Immature natural killer cell (primary cell): Measurements from ENCODE around the gene GTF2I. TPM values are rescaled to one million over a fixed set of nuclear protein-coding genes. Genes with fewer than 3 reads are reported as not detected.
A peak's percentile ranks its signal among the peaks of the same experiment; 100 is the strongest.
"Not testable (repeated sequence)": the region's sequence is repeated elsewhere in the genome, so short reads cannot be mapped to it uniquely, and the experiment has no call there.

ENCODE experiments used
- DNase-seq, 3 donors: peaks; one replicate each; pipeline ENCODE4 v3.0.0; 2022; ENCODE audit warnings: mixed read lengths in 1 of 3
- H3K27ac Mint-ChIP-seq, 6 donors: one replicate each; pipeline ENCODE4 v1.8.0; 2020; ENCODE audit warnings: mixed read lengths in 6 of 6, mild to moderate bottlenecking in 5 of 6, inconsistent platforms in 4 of 6, moderate library complexity in 3 of 6
- H3K27me3 Mint-ChIP-seq, 3 donors: one replicate each; pipeline ENCODE4 v1.8.0; 2020 to 2021; ENCODE audit warnings: low read depth in 3 of 3, mild to moderate bottlenecking in 3 of 3, mixed read lengths in 3 of 3, moderate library complexity in 3 of 3, inconsistent platforms in 1 of 3
- H3K36me3 Mint-ChIP-seq, 3 donors: one replicate each; pipeline ENCODE4 v1.8.0; 2020; ENCODE audit warnings: mixed read lengths in 3 of 3, inconsistent platforms in 2 of 3, mild to moderate bottlenecking in 2 of 3
- H3K4me1 Mint-ChIP-seq, 2 donors: one replicate each; pipeline ENCODE4 v1.8.0; 2020; ENCODE audit warnings: inconsistent platforms in 2 of 2, mild to moderate bottlenecking in 2 of 2, mixed read lengths in 2 of 2, moderate library complexity in 1 of 2
- H3K4me3 Mint-ChIP-seq, 5 donors: one replicate each; pipeline ENCODE4 v1.8.0; 2020; ENCODE audit warnings: mild to moderate bottlenecking in 5 of 5, mixed read lengths in 5 of 5, inconsistent platforms in 3 of 5, moderate library complexity in 3 of 5
- H3K9me3 Mint-ChIP-seq, 6 donors: one replicate each; pipeline ENCODE4 v1.8.0; 2020; ENCODE audit warnings: mild to moderate bottlenecking in 6 of 6, mixed read lengths in 6 of 6, inconsistent platforms in 4 of 6, moderate library complexity in 3 of 6
- polyA plus RNA-seq, 3 donors: library from polyadenylated mRNA; unstranded; fragments of 300-500 nt; fragmentation: Illumina TruSeq; gene quantifications; one replicate each; pipeline ENCODE4 v1.2.3, GENCODE V29; 2021

Gene GTF2I
- polyA plus RNA-seq, 3 donors from 2014 or later, result 37.2 to 82.0 (median 45.6) TPM

DNA sequence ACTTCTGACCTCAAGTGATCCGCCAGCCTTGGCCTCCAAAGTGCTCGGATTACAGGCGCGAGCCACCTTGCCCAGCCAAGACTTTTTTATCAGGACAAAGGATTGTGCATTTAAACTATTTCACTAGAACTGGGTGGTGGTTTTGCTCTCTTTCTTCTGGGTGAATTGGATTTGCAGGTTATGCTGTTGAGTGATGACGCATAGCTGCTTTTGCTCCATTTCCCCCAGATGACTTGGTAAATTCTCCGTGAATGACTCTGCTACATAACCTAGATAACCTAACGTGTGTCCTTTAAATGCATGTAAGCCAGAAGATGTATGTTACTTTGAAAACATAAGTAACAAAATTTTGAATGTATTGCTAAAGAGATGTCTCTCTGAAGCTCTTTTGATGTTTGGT is 100.8 kb downstream of the GTF2I start:
- not testable (repeated sequence) for H3K4me3 Mint-ChIP-seq, DNase-seq, H3K4me1 Mint-ChIP-seq, H3K9me3 Mint-ChIP-seq, H3K27ac Mint-ChIP-seq, H3K27me3 Mint-ChIP-seq, H3K36me3 Mint-ChIP-seq

DNA sequence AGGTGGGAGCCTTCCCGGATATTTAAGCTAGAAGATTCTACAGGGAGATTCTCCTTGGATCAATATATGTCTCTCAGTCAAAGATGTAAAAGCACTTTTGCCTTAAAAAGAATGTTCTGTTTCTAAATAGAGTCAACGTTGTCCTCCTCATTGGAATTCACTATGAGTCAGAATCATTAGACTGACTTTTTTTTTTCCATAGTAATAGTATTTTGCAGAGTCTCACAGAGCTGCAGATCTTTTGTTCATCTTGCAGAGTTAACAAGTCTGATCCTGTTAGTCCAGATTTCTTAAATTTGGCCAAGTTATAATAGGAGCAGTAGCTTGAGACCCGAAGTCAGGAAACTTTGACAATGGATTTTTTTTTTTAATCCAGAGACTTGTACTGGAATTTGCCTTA is 101.5 kb downstream of the GTF2I start:
- H3K27me3 Mint-ChIP-seq, H3K4me1 Mint-ChIP-seq, DNase-seq, H3K36me3 Mint-ChIP-seq, H3K27ac Mint-ChIP-seq, H3K4me3 Mint-ChIP-seq, H3K9me3 Mint-ChIP-seq: not testable (repeated sequence)

DNA sequence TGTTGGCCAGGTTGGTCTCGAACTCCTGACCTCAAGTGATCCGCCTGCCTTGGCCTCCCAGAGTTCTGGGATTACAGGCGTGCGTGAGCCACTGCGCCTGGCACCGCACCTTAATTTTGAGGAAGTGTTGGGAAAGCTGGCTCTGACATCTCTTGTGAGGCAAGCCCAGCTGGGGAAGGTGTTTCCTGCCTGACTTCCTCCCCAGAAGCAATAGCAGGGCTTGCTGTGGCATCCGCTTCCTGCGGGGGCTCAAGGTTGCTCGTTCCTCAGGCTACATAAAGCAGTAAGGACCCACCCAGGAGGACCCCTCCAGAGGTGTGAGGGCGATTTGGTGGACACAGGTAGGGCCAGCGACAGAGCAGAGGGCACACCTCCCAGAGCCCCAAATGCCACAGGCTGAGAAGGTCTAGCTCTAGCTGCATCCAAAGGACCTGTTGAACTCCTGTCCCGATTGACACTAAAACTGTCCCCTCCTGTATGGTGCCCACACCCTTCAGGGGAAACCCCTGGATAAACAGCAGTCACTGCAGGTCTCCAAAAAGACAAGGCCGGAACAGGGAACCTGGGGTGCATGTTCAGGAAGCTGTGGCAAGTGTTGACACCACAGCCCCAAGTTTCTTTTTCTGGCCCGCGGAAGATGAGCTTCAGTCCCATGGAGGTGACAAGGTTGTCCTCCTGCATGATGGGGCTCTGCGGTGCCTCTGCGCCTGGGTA is 107.8 kb downstream of the GTF2I start:
- H3K27ac Mint-ChIP-seq, H3K4me3 Mint-ChIP-seq, H3K4me1 Mint-ChIP-seq, H3K36me3 Mint-ChIP-seq, DNase-seq, H3K27me3 Mint-ChIP-seq, H3K9me3 Mint-ChIP-seq: not testable (repeated sequence)

DNA sequence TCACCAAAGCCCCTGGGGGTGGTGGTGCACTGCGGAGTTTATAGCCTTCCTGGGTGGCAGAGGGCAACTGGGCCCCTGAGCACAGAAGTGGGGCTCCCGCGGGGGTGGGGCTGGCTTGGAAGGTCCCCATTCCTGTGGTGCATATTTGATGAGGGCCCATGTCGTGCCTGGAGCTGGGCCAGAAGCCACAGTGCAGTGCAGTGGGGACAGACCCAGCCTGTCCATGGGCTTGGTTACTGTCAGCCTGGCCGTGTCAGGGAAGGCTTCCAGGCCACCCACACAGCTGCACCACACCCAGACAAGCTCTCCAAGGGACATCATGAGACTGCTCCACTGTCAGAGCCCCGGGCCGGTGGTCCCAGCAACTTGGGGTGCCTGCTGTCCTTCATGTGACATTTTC is 109.0 kb downstream of the GTF2I start:
- not testable (repeated sequence) for H3K36me3 Mint-ChIP-seq, H3K4me1 Mint-ChIP-seq, H3K4me3 Mint-ChIP-seq, DNase-seq, H3K27ac Mint-ChIP-seq, H3K27me3 Mint-ChIP-seq, H3K9me3 Mint-ChIP-seq

DNA sequence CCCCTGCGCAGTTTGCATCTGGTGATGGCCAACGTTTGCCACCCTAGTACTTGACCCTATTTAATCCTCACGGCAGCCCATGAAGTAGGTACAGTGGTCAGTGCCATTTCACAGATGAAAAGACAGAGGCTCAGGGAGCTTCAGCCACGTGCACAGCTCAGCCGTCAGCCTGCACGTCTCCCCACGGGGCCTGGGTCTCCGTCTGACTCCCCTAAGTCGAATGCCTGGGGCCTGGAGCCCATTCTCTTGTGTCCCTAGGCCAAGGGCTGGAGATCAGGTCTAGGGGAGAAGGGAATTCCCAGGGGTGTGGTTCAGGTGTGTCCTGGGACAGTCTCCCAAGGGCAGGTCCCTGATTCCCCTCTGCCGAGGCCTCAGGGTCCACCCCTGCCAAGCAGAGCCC is 109.5 kb downstream of the GTF2I start:
- H3K9me3 Mint-ChIP-seq, H3K27me3 Mint-ChIP-seq, H3K27ac Mint-ChIP-seq, H3K4me3 Mint-ChIP-seq, DNase-seq, H3K36me3 Mint-ChIP-seq, H3K4me1 Mint-ChIP-seq: not testable (repeated sequence)

DNA sequence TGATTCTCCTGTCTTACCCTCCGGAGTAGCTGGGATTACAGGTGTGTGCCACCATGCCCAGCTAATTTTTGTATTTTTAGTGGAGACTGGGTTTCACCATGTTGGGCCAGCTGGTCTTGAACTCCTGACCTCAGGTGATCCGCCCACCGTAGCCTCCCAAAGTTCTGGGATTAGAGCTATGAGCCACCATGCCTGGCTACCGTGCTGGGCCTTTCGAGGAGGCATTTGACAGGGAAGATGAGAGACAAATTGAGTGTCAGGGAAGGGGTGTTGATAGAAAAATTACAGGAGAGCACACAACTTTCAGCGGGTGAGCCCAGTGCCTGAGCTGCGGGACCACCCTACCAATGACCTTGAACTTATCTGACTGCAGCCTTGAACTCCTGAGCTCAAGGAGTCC is 112.5 kb downstream of the GTF2I start:
- H3K27me3 Mint-ChIP-seq, H3K36me3 Mint-ChIP-seq, H3K4me3 Mint-ChIP-seq, H3K27ac Mint-ChIP-seq, H3K4me1 Mint-ChIP-seq, H3K9me3 Mint-ChIP-seq, DNase-seq: not testable (repeated sequence)

DNA sequence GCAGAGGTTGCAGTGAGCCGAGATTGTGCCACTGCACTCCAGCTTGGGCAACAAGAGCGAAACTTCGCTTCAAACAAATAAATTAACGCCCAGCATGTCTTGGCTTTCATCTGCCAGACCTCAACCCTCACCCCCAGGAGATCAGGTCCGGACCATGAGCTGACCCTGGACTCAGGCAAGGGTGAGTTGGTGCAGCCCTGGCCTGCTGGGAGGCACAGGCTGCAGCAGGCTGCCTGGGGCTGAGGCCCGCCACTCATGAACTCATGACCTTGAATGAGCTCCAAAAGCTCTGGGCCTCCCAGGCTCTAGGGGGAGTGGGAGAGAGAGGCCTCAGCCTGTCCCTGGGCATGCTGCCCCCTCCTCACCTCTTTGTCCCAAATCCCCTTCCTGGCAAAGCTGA is 114.6 kb downstream of the GTF2I start:
- not testable (repeated sequence) for H3K36me3 Mint-ChIP-seq, H3K4me1 Mint-ChIP-seq, H3K4me3 Mint-ChIP-seq

DNA sequence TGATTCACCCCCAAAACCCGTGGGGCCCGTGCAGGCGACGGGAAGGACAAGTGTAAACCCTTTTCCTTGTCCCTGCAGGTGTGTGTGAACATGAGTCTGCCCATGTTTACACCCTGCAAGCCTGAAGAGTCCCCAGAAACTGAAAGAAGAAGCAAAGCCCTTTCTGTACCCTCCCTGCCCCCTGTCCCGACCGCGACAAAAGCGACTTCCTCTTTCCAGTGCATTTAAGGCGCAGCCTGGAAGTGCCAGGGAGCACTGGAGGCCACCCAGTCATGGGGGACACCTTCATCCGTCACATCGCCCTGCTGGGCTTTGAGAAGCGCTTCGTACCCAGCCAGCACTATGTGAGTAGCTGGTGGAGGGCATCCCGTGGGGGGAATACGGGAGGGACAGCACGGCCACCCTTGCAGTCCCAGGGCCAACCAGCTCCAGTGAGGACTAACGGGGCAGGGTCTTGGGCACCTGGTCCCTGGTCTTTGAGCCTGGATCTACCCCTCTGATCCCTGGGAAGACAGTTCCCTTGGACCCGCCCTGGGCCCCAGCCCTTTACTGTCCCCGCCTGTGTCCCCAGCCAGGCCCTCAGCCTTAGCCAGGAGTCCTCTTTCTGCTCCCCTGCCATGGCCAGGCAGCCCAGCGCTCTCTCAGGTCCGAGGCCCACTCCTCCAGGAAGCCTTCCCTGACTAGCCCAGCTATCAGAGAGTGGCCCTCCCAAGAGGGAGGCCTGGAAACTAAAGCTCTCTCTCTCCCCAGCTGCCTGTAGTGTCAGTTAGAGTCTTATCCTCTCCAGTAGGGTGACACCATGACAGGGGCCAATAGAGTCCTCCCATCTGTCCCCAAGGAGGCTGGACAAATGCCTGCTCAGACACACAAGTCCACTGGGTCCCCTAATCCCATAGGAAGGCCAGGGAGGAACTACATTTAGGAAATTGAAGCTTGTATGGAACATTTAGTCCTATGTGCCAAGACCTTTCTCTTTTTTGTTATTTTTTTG is 116.5 kb downstream of the GTF2I start, which contains the start of gene NCF1:
Gene NCF1, plus strand, starts transcription at position 252 of the 991 bp plus-strand sequence. Its CDS starts 21 bp downstream, at position 273.
- not testable (repeated sequence) for DNase-seq, H3K36me3 Mint-ChIP-seq, H3K9me3 Mint-ChIP-seq, H3K27ac Mint-ChIP-seq, H3K4me1 Mint-ChIP-seq, H3K27me3 Mint-ChIP-seq, H3K4me3 Mint-ChIP-seq

More for the DNA sequence above, 114.6 kb downstream of the GTF2I start:
- H3K27me3 Mint-ChIP-seq, H3K9me3 Mint-ChIP-seq, DNase-seq, H3K27ac Mint-ChIP-seq: not testable (repeated sequence)

DNA sequence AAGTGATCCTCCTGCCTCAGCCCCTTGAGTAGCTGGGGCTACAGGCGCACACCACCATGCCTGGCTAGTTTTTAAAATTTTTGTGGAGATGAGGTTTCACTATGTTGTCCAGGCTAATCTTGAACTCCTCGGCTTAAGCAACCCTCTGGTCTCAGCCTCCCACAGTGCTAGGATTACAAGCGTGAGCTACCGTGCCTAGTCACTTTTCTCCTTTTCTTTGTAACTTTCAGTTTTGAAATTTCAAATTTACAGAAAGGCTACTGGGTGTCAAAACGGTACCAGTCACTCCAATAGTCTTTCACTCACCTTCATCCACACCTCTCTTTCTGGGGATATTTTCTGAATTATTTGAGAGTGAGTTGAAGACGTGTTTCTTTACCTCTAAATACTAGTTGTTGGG is 117.6 kb downstream of the GTF2I start:
- not testable (repeated sequence) for H3K27me3 Mint-ChIP-seq, H3K27ac Mint-ChIP-seq, H3K4me3 Mint-ChIP-seq, H3K9me3 Mint-ChIP-seq, DNase-seq, H3K4me1 Mint-ChIP-seq, H3K36me3 Mint-ChIP-seq

DNA sequence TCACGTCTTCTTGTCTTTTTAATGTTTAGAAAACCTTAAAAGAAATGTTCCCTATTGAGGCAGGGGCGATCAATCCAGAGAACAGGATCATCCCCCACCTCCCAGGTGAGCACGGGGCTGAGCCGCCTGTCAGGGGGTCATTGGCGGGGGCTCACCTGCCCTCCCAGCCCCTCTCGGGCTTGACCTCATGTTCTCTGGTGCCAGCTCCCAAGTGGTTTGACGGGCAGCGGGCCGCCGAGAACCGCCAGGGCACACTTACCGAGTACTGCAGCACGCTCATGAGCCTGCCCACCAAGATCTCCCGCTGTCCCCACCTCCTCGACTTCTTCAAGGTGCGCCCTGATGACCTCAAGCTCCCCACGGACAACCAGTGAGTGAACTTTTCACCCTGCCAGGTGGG is 121.5 kb downstream of the GTF2I start:
- not testable (repeated sequence) for H3K4me3 Mint-ChIP-seq, H3K27ac Mint-ChIP-seq, H3K9me3 Mint-ChIP-seq, H3K4me1 Mint-ChIP-seq, H3K36me3 Mint-ChIP-seq, H3K27me3 Mint-ChIP-seq, DNase-seq

DNA sequence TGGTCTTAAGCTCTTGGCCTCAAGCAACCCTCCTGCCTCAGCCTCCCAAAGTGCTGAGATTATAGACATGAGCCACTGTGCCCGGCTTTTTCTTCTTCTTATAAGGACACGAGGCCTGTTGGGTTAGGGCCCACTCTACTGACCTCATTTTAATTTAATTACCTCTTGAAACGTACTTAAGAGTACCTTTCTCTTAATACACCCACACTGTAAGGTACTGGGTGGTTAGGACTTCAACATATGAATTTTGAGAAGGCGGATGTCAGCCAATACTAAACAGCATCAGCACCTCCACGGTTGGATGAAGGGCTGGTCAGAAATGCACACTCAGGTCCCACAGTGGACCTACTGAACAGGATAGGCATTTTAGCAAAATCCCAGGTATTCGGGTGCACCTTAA is 124.2 kb downstream of the GTF2I start:
- H3K36me3 Mint-ChIP-seq, DNase-seq, H3K9me3 Mint-ChIP-seq, H3K4me3 Mint-ChIP-seq, H3K4me1 Mint-ChIP-seq, H3K27me3 Mint-ChIP-seq, H3K27ac Mint-ChIP-seq: not testable (repeated sequence)

DNA sequence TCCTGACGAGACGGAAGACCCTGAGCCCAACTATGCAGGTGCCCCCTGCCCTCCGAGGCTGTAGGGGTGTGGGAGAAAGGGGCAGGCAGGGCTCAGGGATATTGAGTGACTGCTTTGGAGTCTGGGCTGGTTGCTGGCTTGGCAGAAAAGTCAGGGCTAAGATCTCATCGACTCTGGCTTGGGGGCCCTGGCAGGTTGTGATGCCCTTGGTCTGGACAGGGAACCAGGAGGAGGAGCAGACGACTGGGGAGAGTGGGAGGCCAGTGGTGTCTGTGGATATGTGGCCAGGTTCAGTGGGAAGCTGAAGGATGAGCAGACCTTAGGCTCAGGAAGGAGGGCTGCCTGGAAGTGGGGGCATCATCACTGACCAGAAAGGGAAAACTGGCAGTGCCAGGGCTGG is 126.1 kb downstream of the GTF2I start:
- H3K27me3 Mint-ChIP-seq, H3K27ac Mint-ChIP-seq, DNase-seq, H3K4me1 Mint-ChIP-seq, H3K9me3 Mint-ChIP-seq, H3K4me3 Mint-ChIP-seq, H3K36me3 Mint-ChIP-seq: not testable (repeated sequence)

DNA sequence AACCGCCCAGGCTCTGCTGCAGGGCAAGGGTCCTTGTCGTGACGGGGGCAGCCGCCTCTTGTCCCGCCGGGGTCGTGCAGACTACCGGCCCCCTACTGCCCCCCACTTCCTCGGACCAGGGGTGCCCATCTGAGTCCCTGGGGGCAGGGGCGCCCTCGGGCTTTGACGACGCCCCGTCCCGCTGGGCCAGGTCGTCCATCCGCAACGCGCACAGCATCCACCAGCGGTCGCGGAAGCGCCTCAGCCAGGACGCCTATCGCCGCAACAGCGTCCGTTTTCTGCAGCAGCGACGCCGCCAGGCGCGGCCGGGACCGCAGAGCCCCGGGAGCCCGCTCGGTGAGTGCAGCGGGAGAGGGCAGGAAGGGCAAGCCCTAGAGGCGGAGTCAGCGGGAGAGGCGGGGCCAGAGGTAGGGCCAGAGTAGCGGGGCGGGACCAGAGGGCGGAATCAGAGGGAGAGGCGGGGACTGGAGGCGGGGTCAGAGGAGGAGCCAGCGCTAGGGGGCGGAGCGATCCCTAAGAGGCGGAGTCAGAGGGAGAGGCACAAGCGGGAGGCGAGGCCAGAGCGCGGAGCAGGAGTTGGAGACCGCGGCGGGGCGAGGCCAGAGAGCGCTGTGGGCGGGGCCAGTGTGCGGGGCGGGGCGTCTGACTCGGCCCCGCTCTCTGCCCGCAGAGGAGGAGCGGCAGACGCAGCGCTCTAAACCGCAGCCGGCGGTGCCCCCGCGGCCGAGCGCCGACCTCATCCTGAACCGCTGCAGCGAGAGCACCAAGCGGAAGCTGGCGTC is 131.0 kb downstream of the GTF2I start:
- H3K27ac Mint-ChIP-seq, result peak overlapping the region in 1 of 6 donors; percentile 71

DNA sequence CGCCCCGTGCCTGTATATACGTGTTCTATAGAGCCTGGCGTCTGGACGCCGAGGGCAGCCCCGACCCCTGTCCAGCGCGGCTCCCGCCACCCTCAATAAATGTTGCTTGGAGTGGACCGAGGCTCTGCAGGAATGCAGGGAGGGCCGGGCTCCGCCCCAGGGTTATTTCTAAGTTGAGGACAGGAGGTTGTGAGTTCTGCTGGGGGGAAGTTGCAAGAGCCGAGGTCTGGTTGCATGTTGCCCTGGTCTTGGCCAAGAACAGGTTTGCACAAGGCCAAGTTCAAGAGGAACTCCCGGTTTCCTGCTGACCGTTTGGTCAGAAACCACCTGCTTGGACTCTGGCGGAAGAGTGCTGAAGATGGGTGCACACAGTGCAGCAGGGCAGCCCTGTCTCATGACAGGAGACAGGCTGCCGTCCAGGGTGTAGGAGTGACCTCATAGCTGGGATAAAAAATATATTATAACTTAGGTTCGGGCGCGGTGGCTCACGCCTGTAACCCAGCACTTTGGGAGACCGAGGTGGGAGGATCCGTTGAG is 131.8 kb downstream of the GTF2I start:
- not testable (repeated sequence) for H3K27me3 Mint-ChIP-seq, DNase-seq, H3K27ac Mint-ChIP-seq, H3K4me1 Mint-ChIP-seq, H3K4me3 Mint-ChIP-seq, H3K9me3 Mint-ChIP-seq, H3K36me3 Mint-ChIP-seq

More for the DNA sequence above, 131.0 kb downstream of the GTF2I start:
- not testable (repeated sequence) for H3K9me3 Mint-ChIP-seq, H3K36me3 Mint-ChIP-seq, H3K27me3 Mint-ChIP-seq, H3K4me1 Mint-ChIP-seq
- H3K4me3 Mint-ChIP-seq, result peak overlapping the region; percentile 49 to 70 (median 64)
- peak; percentile 97 to 98 (median 98) for DNase-seq
